GM21526 (cell line): Measurements from ENCODE around the gene BABAM1.

ENCODE experiments used
- ATAC-seq: cut with Tn5 transposase; IDR thresholded peaks from one replicate; pipeline ENCODE4 v1.9.1; 2021; ENCODE audit warnings: moderate library complexity; ENCODE audit not compliant: unreplicated experiment, low FRiP score

BABAM1 gene

GRCh38 chr19:17266975-17267788 is at the start of gene BABAM1:
Gene BABAM1, plus strand, starts transcription at chr19:17267443. Its CDS starts 1,364 bp downstream, at chr19:17268807.
- peak; percentile 85 for ATAC-seq

GRCh38 chr19:17219286-17219685 is 48.0 kb upstream of the BABAM1 start:
- no peak for ATAC-seq

- ATAC-seq = no peak
These were observed 47.0 kb upstream of the BABAM1 start for GRCh38 chr19:17220207-17220758.

- no peak for ATAC-seq
These were observed 42.2 kb upstream of the BABAM1 start for GRCh38 chr19:17225053-17225452.

- ATAC-seq = peak; percentile 91
These were observed 41.0 kb upstream of the BABAM1 start, which contains the start of gene OCEL1 for GRCh38 chr19:17226002-17226933. Gene OCEL1, plus strand, starts transcription at chr19:17226226. Its CDS starts 22 bp downstream, at chr19:17226248.

GRCh38 chr19:17227798-17228367 is 39.4 kb upstream of the BABAM1 start:
- no peak for ATAC-seq

GRCh38 chr19:17229890-17230289 is 37.4 kb upstream of the BABAM1 start:
- ATAC-seq = no peak

- ATAC-seq = no peak
These were observed 35.0 kb upstream of the BABAM1 start for GRCh38 chr19:17232258-17232657.

- no peak for ATAC-seq
These were observed 32.3 kb upstream of the BABAM1 start for GRCh38 chr19:17234911-17235299.

GRCh38 chr19:17235300-17235970 is 31.8 kb upstream of the BABAM1 start:
- ATAC-seq = no peak

- ATAC-seq = no peak
These were observed 31.1 kb upstream of the BABAM1 start for GRCh38 chr19:17235971-17236777.

GRCh38 chr19:17236811-17237543 is 30.3 kb upstream of the BABAM1 start:
- no peak for ATAC-seq

- no peak for ATAC-seq
These were observed 29.2 kb upstream of the BABAM1 start for GRCh38 chr19:17237747-17238706.

GRCh38 chr19:17240062-17240752 is 27.0 kb upstream of the BABAM1 start:
- no peak for ATAC-seq

GRCh38 chr19:17240826-17241399 is 26.3 kb upstream of the BABAM1 start:
- no peak for ATAC-seq

GRCh38 chr19:17242431-17243208 is 24.6 kb upstream of the BABAM1 start:
- no peak for ATAC-seq
